A549 (cell line): ENCODE data around the gene TAL1. TPM values are rescaled to one million over a fixed set of nuclear protein-coding genes. Genes with fewer than 3 reads are reported as not detected.

Experiments used
- ATAC-seq, 2 experiments: fragments of 200-7000 bp in 1 of 2; fragments of >200 bp in 1 of 2; cut with Nextera tagmentation in 1 of 2; cut with Tn5 transposase in 1 of 2; 3 replicates each; pipeline versions ENCODE4 v1.8.0 to v1.9.1; 2018 to 2020; ENCODE audit warnings: mild to moderate bottlenecking in 1 of 2, moderate library complexity in 1 of 2
- CTCF ChIA-PET: fragments of 300-600 bp; sonication (Branson Sonifier 250); formaldehyde crosslinking; extraction: SDS; loops from one replicate; lab custom pipeline; 2021; ENCODE audit warnings: antibody characterized with exemption, inconsistent platforms; lab: Yijun Ruan, JAX
- POLR2A ChIA-PET: fragments of 350-600 bp; formaldehyde crosslinking; extraction: SDS; loops from one replicate; lab custom pipeline; 2021; ENCODE audit warnings: antibody characterized with exemption, inconsistent platforms; lab: Yijun Ruan, JAX
- DNase-seq, 2 experiments: peaks; one replicate each; pipeline versions ENCODE4 v3.0.0 to v3.0.0-alpha.2; 2011 to 2016; ENCODE audit warnings: low read depth in 1 of 2, low spot score in 1 of 2
- FAIRE-seq: peaks from 2 replicates; lab custom pipeline; 2011; peaks lifted over from hg19 to GRCh38; lab: Jason Lieb, UNC
- H3K27ac ChIP-seq, 2 experiments: fragments of >200 bp; sonication (Bioruptor Twin); formaldehyde crosslinking; 3 replicates each; pipeline ENCODE4 v1.5.1; 2016 to 2017
- H3K4me1 ChIP-seq: fragments of >200 bp; sonication (Bioruptor Twin); formaldehyde crosslinking; 3 replicates; pipeline ENCODE4 v1.6.1; 2016
- H3K4me2 ChIP-seq: fragments of >200 bp; sonication (Bioruptor Twin); formaldehyde crosslinking; 3 replicates; pipeline ENCODE4 v1.6.1; 2016
- H3K4me3 ChIP-seq: fragments of >200 bp; sonication (Bioruptor Twin); formaldehyde crosslinking; 3 replicates; pipeline ENCODE4 v1.5.1; 2016
- H3K9me3 ChIP-seq: fragments of >200 bp; sonication (Bioruptor Twin); formaldehyde crosslinking; 3 replicates; pipeline ENCODE4 v1.6.1; 2016
- CBX8 ChIP-seq: fragments of 200-600 bp; sonication (generic); IDR thresholded peaks from 2 replicates; pipeline ENCODE4 v1.6.1; 2016
- FOXS1 ChIP-seq: fragments of 250-450 bp; sonication (Bioruptor Pico); IDR thresholded peaks from 2 replicates; pipeline ENCODE4 v1.5.0; 2020; ENCODE audit warnings: mild to moderate bottlenecking, moderate library complexity
- HOXA7 ChIP-seq: fragments of 250-450 bp; sonication (Bioruptor Pico); IDR thresholded peaks from 2 replicates; pipeline ENCODE4 v1.5.0; 2020; ENCODE audit warnings: mild to moderate bottlenecking, moderate library complexity
- HOXB5 ChIP-seq: fragments of 250-450 bp; sonication (Bioruptor Pico); IDR thresholded peaks from 2 replicates; pipeline ENCODE4 v1.5.0; 2020; ENCODE audit warnings: mild to moderate bottlenecking, moderate library complexity
- JUNB ChIP-seq: fragments of >200 bp; sonication (Bioruptor Twin); formaldehyde crosslinking; IDR thresholded peaks from 2 replicates; pipeline ENCODE4 v1.6.1; 2016
- KDM1A ChIP-seq: fragments of 200-600 bp; sonication (generic); IDR thresholded peaks from 2 replicates; pipeline ENCODE4 v1.6.1; 2016; ENCODE audit warnings: low read depth, mild to moderate bottlenecking
- KDM5A ChIP-seq: fragments of 200-600 bp; sonication (generic); IDR thresholded peaks from 2 replicates; pipeline ENCODE4 v1.6.1; 2016; ENCODE audit warnings: antibody characterized with exemption, mild to moderate bottlenecking
- NR3C1 ChIP-seq: fragments of >200 bp; sonication (Bioruptor Twin); formaldehyde crosslinking; IDR thresholded peaks from 3 replicates; pipeline ENCODE4 v1.6.1; 2017
- PHF8 ChIP-seq: fragments of 200-600 bp; sonication (generic); IDR thresholded peaks from 2 replicates; pipeline ENCODE4 v1.6.1; 2016; ENCODE audit warnings: low read depth, mild to moderate bottlenecking, antibody characterized with exemption, moderate library complexity, borderline replicate concordance
- POLR2A ChIP-seq: IDR thresholded peaks from 2 replicates; pipeline ENCODE4 v1.6.1; 2012; ENCODE audit warnings: mild to moderate bottlenecking, low read length
- RNF2 ChIP-seq: fragments of 200-600 bp; sonication (generic); IDR thresholded peaks from 2 replicates; pipeline ENCODE4 v1.6.1; 2016; ENCODE audit warnings: low read depth, mild to moderate bottlenecking, antibody characterized with exemption, moderate library complexity, borderline replicate concordance
- SMC3 ChIP-seq: fragments of >200 bp; sonication (Bioruptor Twin); formaldehyde crosslinking; IDR thresholded peaks from 3 replicates; pipeline ENCODE4 v1.6.1; 2018; ENCODE audit warnings: inconsistent platforms
- TFCP2L1 ChIP-seq: fragments of 250-450 bp; sonication (Bioruptor Pico); IDR thresholded peaks from 2 replicates; pipeline ENCODE4 v1.5.0; 2021; ENCODE audit warnings: mild to moderate bottlenecking
- TP53 ChIP-seq: fragments of 250-450 bp; sonication (Bioruptor Pico); IDR thresholded peaks from 2 replicates; pipeline ENCODE4 v1.5.0; 2021; ENCODE audit warnings: mild to moderate bottlenecking, moderate library complexity
- WGBS: methylation state at CpG from one replicate; pipeline ENCODE4 v1.1.6; 2017; ENCODE audit errors: missing lambda C conversion rate; 5-methylcytosine and 5-hydroxymethylcytosine counted together
- polyA plus RNA-seq, 4 experiments: library from polyadenylated mRNA; depleted of rRNA in 3 of 4; stranded (reverse); fragments of >200 nt; fragmentation: RNase III in 1 of 4; extraction: RNeasy Plus Mini Kit Qiagen cat#74134 plus additional on column Dnase treatment in 1 of 4; gene quantifications; 2 replicates in 3 of 4; 3 replicates in 1 of 4; pipeline ENCODE4 v1.2.3, GENCODE V29; 2011 to 2017
- TF ChIP-seq, protein P1 (sequence below): fragments of >200 bp; sonication (Bioruptor Twin); formaldehyde crosslinking; IDR thresholded peaks from 3 replicates; pipeline ENCODE4 v1.6.1; 2016
- TF ChIP-seq, protein P2 (sequence below): fragments of 250-450 bp; sonication (Bioruptor Pico); IDR thresholded peaks from 2 replicates; pipeline ENCODE4 v1.5.0; 2021; ENCODE audit warnings: mild to moderate bottlenecking, moderate library complexity, borderline replicate concordance
- TF ChIP-seq, protein P3 (sequence below): fragments of 450-650 bp; IDR thresholded peaks from 2 replicates; pipeline ENCODE4 v1.6.1; 2014; ENCODE audit warnings: antibody characterized with exemption
- TF ChIP-seq, protein P4 (sequence below): IDR thresholded peaks from 2 replicates; pipeline ENCODE4 v1.6.1; 2012; ENCODE audit warnings: low read depth, borderline replicate concordance

TAL1 gene
- polyA plus RNA-seq, 2 of the 4 experiments (the other 2 are of a cell fraction): not detected

DNA sequence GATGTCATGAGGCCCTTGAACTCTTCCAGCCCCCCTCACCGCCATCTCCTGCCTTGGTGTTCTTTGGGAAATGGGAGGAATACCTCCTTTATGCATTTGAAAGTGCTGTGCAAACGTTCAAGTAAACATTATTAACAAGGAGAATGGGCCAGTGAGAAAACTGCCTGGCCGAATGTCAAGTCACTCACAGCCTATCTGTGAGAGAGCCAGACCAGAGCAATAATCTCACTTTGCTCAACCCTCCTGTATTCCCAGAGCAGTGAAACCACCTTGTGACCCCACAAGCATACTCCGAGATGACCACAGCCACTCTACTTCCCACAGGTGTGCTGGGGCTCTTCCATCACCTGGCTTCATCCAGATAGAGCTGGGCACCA is 5.2 kb downstream of the TAL1 start:
- Histone ChIP-seq H3K27ac (no peak overlapping the region), H3K9me3 (no peaks in the 10 kb centered on the region), H3K4me2 (no peak overlapping the region), H3K4me1 (peaks cover 7% of the 10 kb centered on the region; the same call in 1 of the 3 replicates), H3K4me3 (no peak overlapping the region)
- ATAC-seq: no peak
- ChIA-PET POLR2A (no interaction called here), CTCF (no interaction called here)
- WGBS: 76% methylated on average over 4 of the region's 4 CpGs
- no peak for DNase-seq
- no peak for FAIRE-seq
- TF ChIP-seq, protein P1, sequence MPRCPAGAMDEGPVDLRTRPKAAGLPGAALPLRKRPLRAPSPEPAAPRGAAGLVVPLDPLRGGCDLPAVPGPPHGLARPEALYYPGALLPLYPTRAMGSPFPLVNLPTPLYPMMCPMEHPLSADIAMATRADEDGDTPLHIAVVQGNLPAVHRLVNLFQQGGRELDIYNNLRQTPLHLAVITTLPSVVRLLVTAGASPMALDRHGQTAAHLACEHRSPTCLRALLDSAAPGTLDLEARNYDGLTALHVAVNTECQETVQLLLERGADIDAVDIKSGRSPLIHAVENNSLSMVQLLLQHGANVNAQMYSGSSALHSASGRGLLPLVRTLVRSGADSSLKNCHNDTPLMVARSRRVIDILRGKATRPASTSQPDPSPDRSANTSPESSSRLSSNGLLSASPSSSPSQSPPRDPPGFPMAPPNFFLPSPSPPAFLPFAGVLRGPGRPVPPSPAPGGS: no peak
- TF ChIP-seq SMC3 (no peak), NR3C1 (no peak), PHF8 (no peak), HOXA7 (CRISPR knock-in tag) (no peak), HOXB5 (CRISPR knock-in tag) (no peak), TP53 (CRISPR knock-in tag) (no peak), FOXS1 (CRISPR knock-in tag) (no peak), CBX8 (no peak)
- TF ChIP-seq, protein P2, sequence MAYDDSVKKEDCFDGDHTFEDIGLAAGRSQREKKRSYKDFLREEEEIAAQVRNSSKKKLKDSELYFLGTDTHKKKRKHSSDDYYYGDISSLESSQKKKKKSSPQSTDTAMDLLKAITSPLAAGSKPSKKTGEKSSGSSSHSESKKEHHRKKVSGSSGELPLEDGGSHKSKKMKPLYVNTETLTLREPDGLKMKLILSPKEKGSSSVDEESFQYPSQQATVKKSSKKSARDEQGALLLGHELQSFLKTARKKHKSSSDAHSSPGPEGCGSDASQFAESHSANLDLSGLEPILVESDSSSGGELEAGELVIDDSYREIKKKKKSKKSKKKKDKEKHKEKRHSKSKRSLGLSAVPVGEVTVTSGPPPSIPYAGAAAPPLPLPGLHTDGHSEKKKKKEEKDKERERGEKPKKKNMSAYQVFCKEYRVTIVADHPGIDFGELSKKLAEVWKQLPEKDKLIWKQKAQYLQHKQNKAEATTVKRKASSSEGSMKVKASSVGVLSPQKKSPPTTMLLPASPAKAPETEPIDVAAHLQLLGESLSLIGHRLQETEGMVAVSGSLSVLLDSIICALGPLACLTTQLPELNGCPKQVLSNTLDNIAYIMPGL: no peak
- TF ChIP-seq, protein P3, sequence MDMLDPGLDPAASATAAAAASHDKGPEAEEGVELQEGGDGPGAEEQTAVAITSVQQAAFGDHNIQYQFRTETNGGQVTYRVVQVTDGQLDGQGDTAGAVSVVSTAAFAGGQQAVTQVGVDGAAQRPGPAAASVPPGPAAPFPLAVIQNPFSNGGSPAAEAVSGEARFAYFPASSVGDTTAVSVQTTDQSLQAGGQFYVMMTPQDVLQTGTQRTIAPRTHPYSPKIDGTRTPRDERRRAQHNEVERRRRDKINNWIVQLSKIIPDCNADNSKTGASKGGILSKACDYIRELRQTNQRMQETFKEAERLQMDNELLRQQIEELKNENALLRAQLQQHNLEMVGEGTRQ: no peak

DNA sequence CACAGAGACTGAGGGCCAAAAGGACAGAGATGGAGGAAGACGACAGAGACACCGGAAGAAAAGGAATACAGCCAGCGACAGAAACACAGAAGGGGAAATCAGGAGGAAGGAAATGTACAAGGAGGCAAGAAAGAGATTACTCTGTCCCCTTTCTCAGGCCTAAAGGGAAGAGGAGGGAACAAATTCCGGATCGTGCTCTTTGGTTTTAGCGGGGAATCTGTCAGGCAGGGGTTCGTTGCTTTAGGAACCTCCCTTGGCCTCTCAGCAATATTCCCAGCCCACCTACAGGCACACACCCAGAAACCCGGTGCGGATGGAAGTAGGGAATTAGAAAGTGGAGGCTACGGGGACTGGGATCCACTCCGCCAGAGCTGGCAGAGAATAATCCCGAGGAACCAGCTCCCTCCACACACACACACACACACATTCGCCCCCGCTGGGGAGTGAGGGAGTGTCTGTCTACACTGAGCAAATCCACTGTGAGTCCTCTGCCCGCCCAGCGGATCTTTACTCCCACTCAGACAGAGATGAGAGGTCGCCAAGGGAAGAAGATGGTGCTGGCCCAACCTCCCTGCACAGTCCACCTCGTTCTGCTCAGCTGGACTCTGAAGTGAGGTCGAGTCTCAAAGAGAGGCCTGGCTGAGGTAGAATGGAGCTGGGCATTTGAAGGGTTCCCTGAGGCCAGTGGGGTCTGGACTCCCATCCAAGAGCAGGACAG is 5.7 kb downstream of the TAL1 start:
- Histone ChIP-seq H3K4me3 (no peak overlapping the region), H3K27ac (no peak overlapping the region), H3K9me3 (no peaks in the 10 kb centered on the region), H3K4me1 (peaks cover 3% of the 10 kb centered on the region; the same call in 1 of the 3 replicates), H3K4me2 (no peak overlapping the region)
- CTCF ChIA-PET: interaction anchor here (0.6 kb wide), 1 partner anchor 100 kb away, joined by 3 read pairs; no protein-coding TSS in a partner anchor
- POLR2A ChIA-PET: no interaction called here
- WGBS: 77% methylated on average over 18 of the region's 19 CpGs
- no peak for DNase-seq
- TF ChIP-seq, protein P4, sequence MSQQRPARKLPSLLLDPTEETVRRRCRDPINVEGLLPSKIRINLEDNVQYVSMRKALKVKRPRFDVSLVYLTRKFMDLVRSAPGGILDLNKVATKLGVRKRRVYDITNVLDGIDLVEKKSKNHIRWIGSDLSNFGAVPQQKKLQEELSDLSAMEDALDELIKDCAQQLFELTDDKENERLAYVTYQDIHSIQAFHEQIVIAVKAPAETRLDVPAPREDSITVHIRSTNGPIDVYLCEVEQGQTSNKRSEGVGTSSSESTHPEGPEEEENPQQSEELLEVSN: no peak
- no peak for TF ChIP-seq RNF2
- TF ChIP-seq TFCP2L1 (CRISPR knock-in tag): no peak
- no peak for TF ChIP-seq SMC3
- TF ChIP-seq KDM5A: no peak
- TF ChIP-seq, protein P3: no peak
- no peak for TF ChIP-seq NR3C1
- TF ChIP-seq FOXS1 (CRISPR knock-in tag): no peak
- TF ChIP-seq POLR2A: no peak
- no peak for TF ChIP-seq KDM1A
- no peak for TF ChIP-seq JUNB
- FAIRE-seq: no peak
- no peak for ATAC-seq
